NAMALWA (cell line): Measurements from ENCODE around the gene ERG.

Experiments
- DNase-seq: peaks from one replicate; pipeline ENCODE4 v3.0.0-alpha.2; 2015; ENCODE audit warnings: low spot score

Gene ERG

GRCh38 chr21:38499296-38499695 lies 1.0 kb upstream of the ERG start:
- no peak for DNase-seq

GRCh38 chr21:38496224-38496623 lies 2.1 kb downstream of the ERG start:
- no peak for DNase-seq

- no peak for DNase-seq
Observed at GRCh38 chr21:38495696-38496095, 2.6 kb downstream of the ERG start.

GRCh38 chr21:38495242-38495641 lies 3.0 kb downstream of the ERG start:
- DNase-seq, result no peak

GRCh38 chr21:38494703-38495102 lies 3.6 kb downstream of the ERG start:
- no peak for DNase-seq

- no peak for DNase-seq
Observed at GRCh38 chr21:38494251-38494642, 4.0 kb downstream of the ERG start.

GRCh38 chr21:38493549-38494250 lies 4.6 kb downstream of the ERG start:
- DNase-seq, result no peak

GRCh38 chr21:38492007-38492406 lies 6.3 kb downstream of the ERG start:
- DNase-seq, result no peak

GRCh38 chr21:38491536-38491935 lies 6.7 kb downstream of the ERG start:
- DNase-seq, result no peak

- no peak for DNase-seq
Observed at GRCh38 chr21:38490411-38491020, 7.8 kb downstream of the ERG start.

GRCh38 chr21:38489729-38490128 lies 8.5 kb downstream of the ERG start:
- no peak for DNase-seq

GRCh38 chr21:38489271-38489652 lies 9.0 kb downstream of the ERG start:
- DNase-seq, result no peak

GRCh38 chr21:38488640-38489270 lies 9.5 kb downstream of the ERG start:
- DNase-seq, result no peak

- DNase-seq, result no peak
Observed at GRCh38 chr21:38487901-38488639, 10.2 kb downstream of the ERG start.

- no peak for DNase-seq
Observed at GRCh38 chr21:38486706-38487105, 11.6 kb downstream of the ERG start.

- DNase-seq, result no peak
Observed at GRCh38 chr21:38486221-38486620, 12.1 kb downstream of the ERG start.

GRCh38 chr21:38479641-38480525 lies 18.4 kb downstream of the ERG start:
- DNase-seq, result no peak

GRCh38 chr21:38478782-38479181 lies 19.5 kb downstream of the ERG start:
- DNase-seq, result no peak

- DNase-seq, result no peak
Observed at GRCh38 chr21:38477226-38477625, 21.1 kb downstream of the ERG start.

GRCh38 chr21:38476385-38476784 lies 21.9 kb downstream of the ERG start:
- DNase-seq, result no peak

GRCh38 chr21:38475519-38475918 lies 22.8 kb downstream of the ERG start:
- no peak for DNase-seq

GRCh38 chr21:38474796-38475195 lies 23.5 kb downstream of the ERG start:
- no peak for DNase-seq
